ENCODE data around the gene HNRNPLL.

Gene HNRNPLL

DNA sequence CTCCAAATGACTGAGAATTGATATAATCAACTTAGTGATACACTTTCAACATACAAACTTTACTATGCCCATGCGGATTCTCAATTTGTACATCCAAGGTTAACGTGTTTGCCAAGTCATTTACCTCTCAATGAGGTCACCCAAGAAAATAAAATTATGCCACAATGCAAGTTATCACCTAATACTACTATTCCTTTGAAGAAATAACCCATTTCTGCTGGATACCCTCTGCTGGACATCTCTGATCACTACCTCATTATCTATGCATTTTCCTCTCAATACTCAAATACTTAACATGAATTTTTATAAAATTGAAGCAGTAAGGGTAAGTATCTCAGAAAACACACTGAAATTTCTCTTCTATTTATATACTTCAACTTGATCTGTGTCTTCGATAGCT, 12.7 kb downstream of the HNRNPLL start:
- Histone ChIP-seq H3K27ac (no peak overlapping the region), H3K4me3 (no peak overlapping the region)
- DNase-seq (ENCODE audit: low spot score), result no peak
- TF ChIP-seq CTCF (IDR thresholded peaks at IDR 0.05), result no peak

DNA sequence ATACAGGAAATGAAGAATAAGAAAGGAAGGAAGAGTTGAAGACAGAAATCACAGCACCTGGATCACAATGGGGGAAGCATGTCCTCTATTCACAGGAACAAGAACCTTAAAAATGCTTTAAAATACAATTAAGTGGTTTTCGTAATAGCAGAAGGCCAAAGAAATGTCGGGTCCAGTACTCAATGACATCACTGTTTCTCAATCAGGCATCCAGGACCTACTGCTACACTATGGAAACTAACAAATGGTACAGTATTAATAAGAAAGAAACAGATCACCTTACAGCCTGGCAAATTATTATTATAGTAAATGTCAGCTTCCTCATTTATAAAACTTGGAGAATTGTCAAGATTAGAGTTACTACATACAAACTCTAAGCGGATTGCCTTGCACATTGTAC, 15.8 kb downstream of the HNRNPLL start:
- no peak overlapping the region for H3K27ac ChIP-seq
- TF ChIP-seq CTCF (IDR thresholded peaks at IDR 0.05), result no peak
- H3K4me3 ChIP-seq, result no peak overlapping the region
- no peak for DNase-seq (ENCODE audit: low spot score)

- H3K27ac ChIP-seq, result no peak overlapping the region
- H3K4me3 ChIP-seq, result no peak overlapping the region
- TF ChIP-seq CTCF (IDR thresholded peaks at IDR 0.05), result no peak
These were observed 17.8 kb downstream of the HNRNPLL start for GRCh38 chr2:38584881-38585280.

DNA sequence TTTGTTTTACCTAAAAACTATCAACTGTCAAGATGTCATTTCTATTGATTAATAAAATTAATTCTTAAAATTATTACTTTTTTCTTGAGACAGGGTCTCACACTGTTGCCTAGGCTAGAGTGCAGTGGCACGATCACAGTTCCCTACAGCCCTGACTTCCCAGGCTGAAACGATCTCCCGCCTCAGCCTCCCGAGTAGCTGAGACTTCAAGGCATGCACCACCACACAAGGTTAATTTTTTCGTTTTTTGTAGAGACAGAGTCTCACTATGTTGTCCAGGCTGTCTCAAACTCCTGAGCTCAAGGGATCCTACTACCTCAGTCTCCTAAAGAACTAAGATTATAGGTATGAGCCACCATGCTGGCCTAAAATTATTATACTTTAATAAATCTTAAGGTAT, 18.7 kb downstream of the HNRNPLL start:
- Histone ChIP-seq H3K4me3 (no peak overlapping the region), H3K27ac (no peak overlapping the region)
- TF ChIP-seq CTCF (IDR thresholded peaks at IDR 0.05), result no peak
- DNase-seq (ENCODE audit: low spot score), result no peak

More at GRCh38 chr2:38584881-38585280, 17.8 kb downstream of the HNRNPLL start:
- DNase-seq (ENCODE audit: low spot score), result no peak

- Histone ChIP-seq H3K27ac (no peak overlapping the region), H3K4me3 (no peak overlapping the region)
- DNase-seq (ENCODE audit: low spot score), result no peak
- no peak for TF ChIP-seq CTCF (IDR thresholded peaks at IDR 0.05)
These were observed 19.2 kb downstream of the HNRNPLL start for GRCh38 chr2:38583524-38583923.

GRCh38 chr2:38581193-38582147, 21.3 kb downstream of the HNRNPLL start:
- peak; percentile 57 for TF ChIP-seq CTCF (IDR thresholded peaks at IDR 0.05)
- no peak for DNase-seq (ENCODE audit: low spot score)
- Histone ChIP-seq H3K4me3 (no peak overlapping the region), H3K27ac (no peak overlapping the region)

DNA sequence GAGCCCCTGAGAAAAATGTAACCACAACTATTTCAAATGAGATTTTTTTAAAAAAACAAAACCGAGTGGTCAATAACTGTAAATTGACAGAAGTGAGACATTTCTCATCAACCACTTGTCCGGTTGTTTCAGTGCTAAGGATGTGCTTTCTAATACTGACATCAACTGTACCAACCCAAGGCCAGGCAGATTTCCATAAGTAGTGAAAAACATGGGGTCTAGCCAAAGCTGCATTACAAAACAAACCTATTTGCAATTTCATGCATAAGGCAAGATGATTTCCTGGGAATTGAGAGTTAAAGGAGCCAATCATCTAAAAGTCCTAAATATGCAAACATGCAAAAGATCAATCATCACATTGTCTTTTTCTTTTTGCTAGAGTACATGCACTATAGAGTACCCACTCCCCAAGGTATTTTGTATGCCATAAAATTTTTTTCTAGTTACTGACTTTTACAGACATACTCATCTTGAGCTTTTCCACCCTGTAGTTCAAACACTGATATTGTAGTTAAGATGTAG, 22.6 kb downstream of the HNRNPLL start:
- no peak for TF ChIP-seq CTCF (IDR thresholded peaks at IDR 0.05)
- Histone ChIP-seq H3K4me3 (no peak overlapping the region), H3K27ac (no peak overlapping the region)
- DNase-seq (ENCODE audit: low spot score), result no peak
